SK-N-SH (cell line): ENCODE measurements around the gene NPIPB6.
"Not testable (repeated sequence)": the region's sequence is repeated elsewhere in the genome, so short reads cannot be mapped to it uniquely, and the experiment has no call there.

Source experiments
- CHD2 ChIP-seq: fragments of 150-350 bp; IDR thresholded peaks from 2 replicates; pipeline ENCODE4 v1.6.1; 2018; ENCODE audit warnings: low read length; ENCODE audit not compliant: partially characterized antibody
- EZH2phosphoT487 ChIP-seq: fragments of 200-600 bp; sonication (generic); IDR thresholded peaks from 2 replicates; pipeline ENCODE4 v1.6.1; 2017; ENCODE audit warnings: low read depth, mixed run types, mild to moderate bottlenecking, antibody characterized with exemption, moderate library complexity, borderline replicate concordance
- FOSL2 ChIP-seq: IDR thresholded peaks from 2 replicates; pipeline ENCODE4 v1.4.0; 2012; ENCODE audit warnings: low read depth, mild to moderate bottlenecking, moderate library complexity, borderline replicate concordance
- RFX5 ChIP-seq: IDR thresholded peaks from 2 replicates; pipeline ENCODE4 v1.6.1; 2012; ENCODE audit warnings: mild to moderate bottlenecking, improper control_type of control experiment, low read length
- TEAD4 ChIP-seq: IDR thresholded peaks from 2 replicates; pipeline ENCODE4 v1.4.0; 2012; ENCODE audit warnings: mild to moderate bottlenecking, borderline replicate concordance; ENCODE audit not compliant: insufficient read depth
- TF ChIP-seq, protein P1 (sequence below): fragments of 150-350 bp; IDR thresholded peaks from 2 replicates; pipeline ENCODE4 v1.6.1; 2017; ENCODE audit warnings: antibody characterized with exemption, low read length, low read depth, borderline replicate concordance
- TF ChIP-seq, protein P2 (sequence below): fragments of 200-600 bp; sonication (generic); IDR thresholded peaks from 2 replicates; pipeline ENCODE4 v1.6.1; 2017; ENCODE audit warnings: antibody characterized with exemption, mild to moderate bottlenecking, moderate library complexity
- TF ChIP-seq, protein P3 (sequence below): IDR thresholded peaks from 2 replicates; pipeline ENCODE4 v1.6.1; 2012; ENCODE audit warnings: mild to moderate bottlenecking, low read depth, low read length, moderate library complexity
- TF ChIP-seq, protein P4 (sequence below): IDR thresholded peaks from 2 replicates; pipeline ENCODE4 v1.4.0; 2012; ENCODE audit warnings: low read depth, borderline replicate concordance
- TF ChIP-seq, protein P5 (sequence below): IDR thresholded peaks from 2 replicates; pipeline ENCODE4; 2012

DNA sequence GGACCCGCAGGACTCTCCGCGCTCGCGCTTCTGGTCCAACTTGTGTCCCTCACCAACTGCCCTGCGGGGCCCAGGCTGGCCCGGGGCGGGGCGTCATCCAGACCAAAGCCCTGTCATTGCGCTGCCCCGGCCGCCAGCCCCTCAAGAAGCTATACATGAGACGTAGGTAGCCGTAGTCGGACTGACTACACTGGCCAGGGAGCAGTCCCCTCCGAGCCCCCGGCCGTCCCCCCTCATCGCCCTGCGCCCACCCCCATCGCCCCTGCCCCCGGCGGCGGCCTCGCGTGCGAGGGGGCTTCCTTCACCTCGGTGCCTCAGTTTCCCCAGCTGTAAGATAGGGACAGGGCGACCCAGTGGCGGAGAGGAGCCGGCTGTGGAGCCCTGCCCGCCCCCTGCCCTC, 4.6 kb upstream of the NPIPB6 start:
- TF ChIP-seq, protein P1, sequence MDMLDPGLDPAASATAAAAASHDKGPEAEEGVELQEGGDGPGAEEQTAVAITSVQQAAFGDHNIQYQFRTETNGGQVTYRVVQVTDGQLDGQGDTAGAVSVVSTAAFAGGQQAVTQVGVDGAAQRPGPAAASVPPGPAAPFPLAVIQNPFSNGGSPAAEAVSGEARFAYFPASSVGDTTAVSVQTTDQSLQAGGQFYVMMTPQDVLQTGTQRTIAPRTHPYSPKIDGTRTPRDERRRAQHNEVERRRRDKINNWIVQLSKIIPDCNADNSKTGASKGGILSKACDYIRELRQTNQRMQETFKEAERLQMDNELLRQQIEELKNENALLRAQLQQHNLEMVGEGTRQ: not testable (repeated sequence)
- TF ChIP-seq TEAD4, EZH2phosphoT487, CHD2, FOSL2, RFX5: not testable (repeated sequence)
- TF ChIP-seq, protein P2, sequence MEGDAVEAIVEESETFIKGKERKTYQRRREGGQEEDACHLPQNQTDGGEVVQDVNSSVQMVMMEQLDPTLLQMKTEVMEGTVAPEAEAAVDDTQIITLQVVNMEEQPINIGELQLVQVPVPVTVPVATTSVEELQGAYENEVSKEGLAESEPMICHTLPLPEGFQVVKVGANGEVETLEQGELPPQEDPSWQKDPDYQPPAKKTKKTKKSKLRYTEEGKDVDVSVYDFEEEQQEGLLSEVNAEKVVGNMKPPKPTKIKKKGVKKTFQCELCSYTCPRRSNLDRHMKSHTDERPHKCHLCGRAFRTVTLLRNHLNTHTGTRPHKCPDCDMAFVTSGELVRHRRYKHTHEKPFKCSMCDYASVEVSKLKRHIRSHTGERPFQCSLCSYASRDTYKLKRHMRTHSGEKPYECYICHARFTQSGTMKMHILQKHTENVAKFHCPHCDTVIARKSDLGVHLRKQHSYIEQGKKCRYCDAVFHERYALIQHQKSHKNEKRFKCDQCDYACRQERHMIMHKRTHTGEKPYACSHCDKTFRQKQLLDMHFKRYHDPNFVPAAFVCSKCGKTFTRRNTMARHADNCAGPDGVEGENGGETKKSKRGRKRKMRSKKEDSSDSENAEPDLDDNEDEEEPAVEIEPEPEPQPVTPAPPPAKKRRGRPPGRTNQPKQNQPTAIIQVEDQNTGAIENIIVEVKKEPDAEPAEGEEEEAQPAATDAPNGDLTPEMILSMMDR: not testable (repeated sequence)
- TF ChIP-seq, protein P3, sequence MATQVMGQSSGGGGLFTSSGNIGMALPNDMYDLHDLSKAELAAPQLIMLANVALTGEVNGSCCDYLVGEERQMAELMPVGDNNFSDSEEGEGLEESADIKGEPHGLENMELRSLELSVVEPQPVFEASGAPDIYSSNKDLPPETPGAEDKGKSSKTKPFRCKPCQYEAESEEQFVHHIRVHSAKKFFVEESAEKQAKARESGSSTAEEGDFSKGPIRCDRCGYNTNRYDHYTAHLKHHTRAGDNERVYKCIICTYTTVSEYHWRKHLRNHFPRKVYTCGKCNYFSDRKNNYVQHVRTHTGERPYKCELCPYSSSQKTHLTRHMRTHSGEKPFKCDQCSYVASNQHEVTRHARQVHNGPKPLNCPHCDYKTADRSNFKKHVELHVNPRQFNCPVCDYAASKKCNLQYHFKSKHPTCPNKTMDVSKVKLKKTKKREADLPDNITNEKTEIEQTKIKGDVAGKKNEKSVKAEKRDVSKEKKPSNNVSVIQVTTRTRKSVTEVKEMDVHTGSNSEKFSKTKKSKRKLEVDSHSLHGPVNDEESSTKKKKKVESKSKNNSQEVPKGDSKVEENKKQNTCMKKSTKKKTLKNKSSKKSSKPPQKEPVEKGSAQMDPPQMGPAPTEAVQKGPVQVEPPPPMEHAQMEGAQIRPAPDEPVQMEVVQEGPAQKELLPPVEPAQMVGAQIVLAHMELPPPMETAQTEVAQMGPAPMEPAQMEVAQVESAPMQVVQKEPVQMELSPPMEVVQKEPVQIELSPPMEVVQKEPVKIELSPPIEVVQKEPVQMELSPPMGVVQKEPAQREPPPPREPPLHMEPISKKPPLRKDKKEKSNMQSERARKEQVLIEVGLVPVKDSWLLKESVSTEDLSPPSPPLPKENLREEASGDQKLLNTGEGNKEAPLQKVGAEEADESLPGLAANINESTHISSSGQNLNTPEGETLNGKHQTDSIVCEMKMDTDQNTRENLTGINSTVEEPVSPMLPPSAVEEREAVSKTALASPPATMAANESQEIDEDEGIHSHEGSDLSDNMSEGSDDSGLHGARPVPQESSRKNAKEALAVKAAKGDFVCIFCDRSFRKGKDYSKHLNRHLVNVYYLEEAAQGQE: not testable (repeated sequence)
- TF ChIP-seq, protein P4, sequence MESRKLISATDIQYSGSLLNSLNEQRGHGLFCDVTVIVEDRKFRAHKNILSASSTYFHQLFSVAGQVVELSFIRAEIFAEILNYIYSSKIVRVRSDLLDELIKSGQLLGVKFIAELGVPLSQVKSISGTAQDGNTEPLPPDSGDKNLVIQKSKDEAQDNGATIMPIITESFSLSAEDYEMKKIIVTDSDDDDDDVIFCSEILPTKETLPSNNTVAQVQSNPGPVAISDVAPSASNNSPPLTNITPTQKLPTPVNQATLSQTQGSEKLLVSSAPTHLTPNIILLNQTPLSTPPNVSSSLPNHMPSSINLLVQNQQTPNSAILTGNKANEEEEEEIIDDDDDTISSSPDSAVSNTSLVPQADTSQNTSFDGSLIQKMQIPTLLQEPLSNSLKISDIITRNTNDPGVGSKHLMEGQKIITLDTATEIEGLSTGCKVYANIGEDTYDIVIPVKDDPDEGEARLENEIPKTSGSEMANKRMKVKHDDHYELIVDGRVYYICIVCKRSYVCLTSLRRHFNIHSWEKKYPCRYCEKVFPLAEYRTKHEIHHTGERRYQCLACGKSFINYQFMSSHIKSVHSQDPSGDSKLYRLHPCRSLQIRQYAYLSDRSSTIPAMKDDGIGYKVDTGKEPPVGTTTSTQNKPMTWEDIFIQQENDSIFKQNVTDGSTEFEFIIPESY: not testable (repeated sequence)
- TF ChIP-seq, protein P5, sequence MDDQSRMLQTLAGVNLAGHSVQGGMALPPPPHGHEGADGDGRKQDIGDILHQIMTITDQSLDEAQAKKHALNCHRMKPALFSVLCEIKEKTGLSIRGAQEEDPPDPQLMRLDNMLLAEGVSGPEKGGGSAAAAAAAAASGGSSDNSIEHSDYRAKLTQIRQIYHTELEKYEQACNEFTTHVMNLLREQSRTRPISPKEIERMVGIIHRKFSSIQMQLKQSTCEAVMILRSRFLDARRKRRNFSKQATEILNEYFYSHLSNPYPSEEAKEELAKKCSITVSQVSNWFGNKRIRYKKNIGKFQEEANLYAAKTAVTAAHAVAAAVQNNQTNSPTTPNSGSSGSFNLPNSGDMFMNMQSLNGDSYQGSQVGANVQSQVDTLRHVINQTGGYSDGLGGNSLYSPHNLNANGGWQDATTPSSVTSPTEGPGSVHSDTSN: not testable (repeated sequence)
